Measurements from ENCODE around the gene FGFR1OP2. TPM values are rescaled to one million over a fixed set of nuclear protein-coding genes. Genes with fewer than 3 reads are reported as not detected.
"Not testable (repeated sequence)": the region's sequence is repeated elsewhere in the genome, so short reads cannot be mapped to it uniquely, and the experiment has no call there.

FGFR1OP2 gene
- total and polyA plus RNA-seq, 10 donors = 27.2 to 142 (median 70.1) TPM

DNA sequence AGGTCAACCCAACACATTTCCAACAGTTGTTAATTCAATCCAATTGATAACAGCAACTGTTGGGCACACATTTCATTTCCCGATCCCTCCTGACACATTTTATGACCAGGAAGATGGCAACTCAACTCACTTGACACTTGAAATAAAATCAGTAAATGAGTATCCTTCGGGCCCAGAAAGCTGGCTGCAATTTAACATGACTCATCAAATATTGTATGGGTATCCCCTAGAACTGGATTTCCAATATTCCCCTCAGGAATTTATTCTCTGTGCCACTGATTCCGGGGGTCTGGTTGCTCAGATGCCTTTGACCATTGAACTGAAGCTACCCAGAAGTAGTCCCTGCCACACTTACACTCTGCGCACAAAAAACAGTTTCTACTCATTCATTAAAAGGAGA, 42.6 kb upstream of the FGFR1OP2 start:
- 92 to 97% (median 96%) methylated on average over 4 of the region's 4 CpGs for WGBS, 5 donors
- intact Hi-C loops (cut with DNase I; ENCODE audit: low total_unique reads) = no loop called here
- Histone ChIP-seq H3K4me1 (no peaks in the 10 kb centered on the region), H3K27me3 (replicated peaks in 1 of 7) (no peaks in the 10 kb centered on the region), H3K9me3 (no peaks in the 10 kb centered on the region), H3K27ac (no peak overlapping the region), H3K36me3 (peaks cover 0 to 27% (median 5%) of the 10 kb centered on the region in 6 donors), H3K4me3 (no peak overlapping the region)
- DNase-seq = no peak
- TF ChIP-seq POLR2A (IDR thresholded peaks at IDR 0.05) (no peak), POLR2AphosphoS5 (IDR thresholded peaks at IDR 0.05) (no peak)
- TF ChIP-seq, protein P1, sequence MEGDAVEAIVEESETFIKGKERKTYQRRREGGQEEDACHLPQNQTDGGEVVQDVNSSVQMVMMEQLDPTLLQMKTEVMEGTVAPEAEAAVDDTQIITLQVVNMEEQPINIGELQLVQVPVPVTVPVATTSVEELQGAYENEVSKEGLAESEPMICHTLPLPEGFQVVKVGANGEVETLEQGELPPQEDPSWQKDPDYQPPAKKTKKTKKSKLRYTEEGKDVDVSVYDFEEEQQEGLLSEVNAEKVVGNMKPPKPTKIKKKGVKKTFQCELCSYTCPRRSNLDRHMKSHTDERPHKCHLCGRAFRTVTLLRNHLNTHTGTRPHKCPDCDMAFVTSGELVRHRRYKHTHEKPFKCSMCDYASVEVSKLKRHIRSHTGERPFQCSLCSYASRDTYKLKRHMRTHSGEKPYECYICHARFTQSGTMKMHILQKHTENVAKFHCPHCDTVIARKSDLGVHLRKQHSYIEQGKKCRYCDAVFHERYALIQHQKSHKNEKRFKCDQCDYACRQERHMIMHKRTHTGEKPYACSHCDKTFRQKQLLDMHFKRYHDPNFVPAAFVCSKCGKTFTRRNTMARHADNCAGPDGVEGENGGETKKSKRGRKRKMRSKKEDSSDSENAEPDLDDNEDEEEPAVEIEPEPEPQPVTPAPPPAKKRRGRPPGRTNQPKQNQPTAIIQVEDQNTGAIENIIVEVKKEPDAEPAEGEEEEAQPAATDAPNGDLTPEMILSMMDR (IDR thresholded peaks at IDR 0.05 in 8 of 11, conservative IDR thresholded peaks at IDR 0.05 in 3 of 11) = no peak

DNA sequence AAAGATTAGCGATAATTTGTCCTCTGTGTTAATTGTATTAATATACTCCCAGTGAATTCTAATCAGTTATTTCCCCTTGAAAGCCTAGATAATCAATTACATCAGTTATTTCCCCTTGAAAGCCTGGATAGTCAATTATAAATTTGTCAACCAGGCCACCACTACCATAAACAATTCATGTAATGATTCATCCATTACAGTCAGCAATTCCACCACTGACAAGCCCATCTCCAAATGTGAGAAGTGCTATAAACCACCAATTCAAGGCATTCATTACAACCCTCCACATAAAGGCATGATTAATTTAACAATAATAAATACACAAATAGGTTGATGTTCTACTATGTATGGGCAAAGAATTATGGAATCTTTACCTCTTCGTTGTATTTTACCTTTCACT, 41.4 kb upstream of the FGFR1OP2 start:
- intact Hi-C loops (cut with DNase I; ENCODE audit: low total_unique reads) = no loop called here
- Histone ChIP-seq H3K9me3 (peaks cover 0 to under 1% (median 0%) of the 10 kb centered on the region in 8 donors), H3K27me3 (replicated peaks in 1 of 7) (no peaks in the 10 kb centered on the region), H3K4me3 (no peak overlapping the region), H3K4me1 (no peaks in the 10 kb centered on the region), H3K36me3 (peaks cover 0 to 40% (median 5%) of the 10 kb centered on the region in 6 donors), H3K27ac (no peak overlapping the region)
- DNase-seq = no peak
- TF ChIP-seq, protein P1 (IDR thresholded peaks at IDR 0.05 in 8 of 11, conservative IDR thresholded peaks at IDR 0.05 in 3 of 11) = no peak
- TF ChIP-seq POLR2AphosphoS5 (IDR thresholded peaks at IDR 0.05) = no peak
- TF ChIP-seq POLR2A (IDR thresholded peaks at IDR 0.05) = no peak
- 97 to 100% (median 98%) methylated on average over 2 of the region's 2 CpGs for WGBS, 5 donors

DNA sequence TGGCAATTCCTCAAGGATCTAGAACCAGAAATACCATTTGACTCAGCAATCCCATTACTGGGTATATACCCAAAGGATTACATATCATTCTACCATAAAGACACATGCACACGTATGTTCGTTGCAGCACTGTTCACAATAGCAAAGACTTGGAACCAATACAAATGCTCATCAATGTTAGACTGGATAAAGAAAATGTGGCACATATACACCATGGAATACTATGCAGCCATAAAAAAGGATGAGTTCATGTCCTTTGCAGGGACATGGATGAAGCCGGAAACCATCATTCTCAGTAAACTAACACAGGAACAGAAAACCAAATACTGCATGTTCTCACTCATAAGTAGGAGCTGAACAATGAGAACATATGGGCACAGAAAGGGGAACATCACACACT, 34.9 kb upstream of the FGFR1OP2 start:
- H3K27me3 ChIP-seq (replicated peaks in 1 of 7); DNase-seq; H3K4me1 ChIP-seq; H3K4me3 ChIP-seq; intact Hi-C loops (cut with DNase I; ENCODE audit: low total_unique reads); H3K27ac ChIP-seq: not testable (repeated sequence)
- Histone ChIP-seq H3K9me3 (peaks cover 0 to 18% (median 11%) of the 10 kb centered on the region in 8 donors), H3K36me3 (peaks cover 0 to 98% (median 29%) of the 10 kb centered on the region in 6 donors)
- WGBS, 5 donors = 59 to 98% (median 87%) methylated on average over 2 to 3 of the region's 3 CpGs

DNA sequence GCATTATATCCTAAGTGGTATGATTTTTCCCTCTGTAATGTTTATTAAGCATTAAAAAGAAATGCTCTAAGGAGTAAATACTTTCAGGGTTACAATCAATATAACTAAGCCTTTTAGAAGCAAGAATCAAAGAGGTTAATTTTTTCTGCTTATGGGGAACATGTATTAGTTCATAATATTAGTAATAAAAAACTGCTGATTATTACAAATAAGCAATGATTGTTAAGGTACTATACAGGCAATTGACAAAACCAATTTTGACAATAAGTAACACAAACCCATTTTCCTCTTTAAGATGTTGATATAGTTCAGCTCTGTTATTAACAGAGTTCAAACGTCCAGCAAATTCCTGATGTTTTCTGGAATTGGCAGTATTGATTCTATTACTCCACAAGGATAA, 32.2 kb upstream of the FGFR1OP2 start:
- WGBS, 5 donors = 74 to 89% (median 77%) methylated on average over 1 of the region's 1 CpG
- Histone ChIP-seq H3K4me3 (no peak overlapping the region), H3K9me3 (peaks cover 0 to 18% (median 11%) of the 10 kb centered on the region in 8 donors), H3K4me1 (no peaks in the 10 kb centered on the region), H3K27ac (no peak overlapping the region), H3K36me3 (peaks cover 0 to 99% (median 43%) of the 10 kb centered on the region in 6 donors), H3K27me3 (replicated peaks in 1 of 7) (no peaks in the 10 kb centered on the region)
- DNase-seq = no peak
- intact Hi-C loops (cut with DNase I; ENCODE audit: low total_unique reads) = no loop called here
- TF ChIP-seq, protein P1 (IDR thresholded peaks at IDR 0.05 in 8 of 11, conservative IDR thresholded peaks at IDR 0.05 in 3 of 11) = no peak
- TF ChIP-seq POLR2AphosphoS5 (IDR thresholded peaks at IDR 0.05) = no peak
- no peak for TF ChIP-seq POLR2A (IDR thresholded peaks at IDR 0.05)

DNA sequence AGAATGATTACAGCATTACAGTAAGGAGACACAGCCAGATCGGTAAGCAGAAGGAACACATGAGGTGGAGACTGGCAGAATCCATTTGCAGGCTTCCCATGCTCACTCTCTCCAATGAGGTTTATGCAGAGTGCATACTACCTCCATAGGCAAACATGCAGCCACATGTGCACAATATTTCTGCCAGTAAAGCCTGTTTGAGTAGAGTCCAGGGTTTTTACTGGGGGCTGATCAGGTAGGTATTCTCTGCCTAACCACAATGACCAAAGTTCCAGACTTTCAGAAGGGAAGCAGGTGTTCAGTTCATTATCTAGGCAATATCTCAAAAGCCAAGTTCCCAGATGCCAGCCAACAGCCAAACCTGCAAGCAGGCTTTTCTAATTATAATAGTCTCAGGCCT, 31.6 kb upstream of the FGFR1OP2 start:
- Histone ChIP-seq H3K4me1 (no peaks in the 10 kb centered on the region), H3K4me3 (no peak overlapping the region), H3K27ac (no peak overlapping the region), H3K9me3 (peaks cover 0 to 18% (median 11%) of the 10 kb centered on the region in 8 donors), H3K36me3 (peaks cover 0 to 99% (median 47%) of the 10 kb centered on the region in 6 donors), H3K27me3 (replicated peaks in 1 of 7) (no peaks in the 10 kb centered on the region)
- WGBS, 5 donors = 19 to 53% (median 35%) methylated on average over 1 of the region's 1 CpG
- intact Hi-C loops (cut with DNase I; ENCODE audit: low total_unique reads) = no loop called here
- TF ChIP-seq, protein P1 (IDR thresholded peaks at IDR 0.05 in 8 of 11, conservative IDR thresholded peaks at IDR 0.05 in 3 of 11) = no peak
- TF ChIP-seq POLR2AphosphoS5 (IDR thresholded peaks at IDR 0.05) = no peak
- no peak for TF ChIP-seq POLR2A (IDR thresholded peaks at IDR 0.05)
- no peak for DNase-seq

Data from spleen (tissue), 11 donors.